A673 (cell line): Measurements from ENCODE around the gene PRRT1.

Experiments
- CTCF ChIP-seq: fragments of 300-800, 200-600 bp; sonication (generic); conservative IDR thresholded peaks from 2 replicates; pipeline ENCODE4 v1.5.1; 2017; ENCODE audit warnings: low read depth, mild to moderate bottlenecking, antibody characterized with exemption, low read length, moderate library complexity, mixed read lengths
- EZH2 ChIP-seq: fragments of 200-600 bp; sonication (generic); IDR thresholded peaks from 2 replicates; pipeline ENCODE4 v1.6.1; 2017; ENCODE audit warnings: borderline replicate concordance, low read depth, mild to moderate bottlenecking, mixed read lengths, antibody characterized with exemption, low read length; ENCODE audit not compliant: poor library complexity, severe bottlenecking

DNA sequence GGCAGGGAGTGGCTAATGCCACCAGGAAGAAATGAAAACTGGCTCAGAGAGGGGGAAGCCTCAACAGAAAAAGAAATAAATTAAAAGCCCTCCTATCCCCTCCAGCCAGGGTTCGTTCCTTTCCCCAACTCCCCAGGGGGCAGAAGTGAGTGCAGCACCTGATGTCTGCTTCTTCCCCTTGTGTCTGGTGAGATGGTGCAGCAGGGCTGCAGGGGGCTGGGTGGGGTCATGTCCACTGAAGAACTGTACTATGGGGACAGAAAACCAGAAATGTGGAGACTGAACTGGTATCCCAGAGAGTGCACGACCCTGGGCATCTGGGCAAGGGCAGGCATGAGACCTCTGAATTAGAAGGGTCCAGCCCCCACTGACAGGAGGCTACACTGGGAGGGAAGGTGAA, 16.6 kb upstream of the PRRT1 start:
- no peak for TF ChIP-seq CTCF
- TF ChIP-seq EZH2, result no peak
